NCI-H510A treated with DMSO at 0.1 percent for 48 hours (cell line): Measurements from ENCODE around the gene ADRM1.
A peak's percentile ranks its signal among the peaks of the same experiment; 100 is the strongest.

Experiments used
- DNase-seq: peaks from one replicate; lab custom pipeline; 2025; lab: John Stamatoyannopoulos, UW

ADRM1 gene

GRCh38 chr20:62302341-62303061, at the start of gene ADRM1:
TSS of gene ADRM1 (plus strand) at chr20:62302997. CDS start at chr20:62303569, 572 bp downstream.
- DNase-seq, result peak; percentile 90

- DNase-seq, result no peak
Observed at GRCh38 chr20:62253398-62253797, 49.4 kb upstream of the ADRM1 start.

- no peak for DNase-seq
Observed at GRCh38 chr20:62254021-62254724, 48.6 kb upstream of the ADRM1 start.

- DNase-seq, result no peak
Observed at GRCh38 chr20:62255976-62256375, 46.8 kb upstream of the ADRM1 start.

- no peak for DNase-seq
Observed at GRCh38 chr20:62258499-62259293, 44.1 kb upstream of the ADRM1 start.

- DNase-seq, result no peak
Observed at GRCh38 chr20:62259294-62259565, 43.6 kb upstream of the ADRM1 start.

- DNase-seq, result no peak
Observed at GRCh38 chr20:62262064-62262463, 40.7 kb upstream of the ADRM1 start.

GRCh38 chr20:62263396-62263795, 39.4 kb upstream of the ADRM1 start:
- DNase-seq, result no peak

- DNase-seq, result no peak
Observed at GRCh38 chr20:62265365-62265764, 37.4 kb upstream of the ADRM1 start.

GRCh38 chr20:62266340-62266739, 36.5 kb upstream of the ADRM1 start:
- no peak for DNase-seq

GRCh38 chr20:62266851-62267250, 35.9 kb upstream of the ADRM1 start:
- no peak for DNase-seq

GRCh38 chr20:62267543-62267942, 35.3 kb upstream of the ADRM1 start:
- no peak for DNase-seq

- DNase-seq, result no peak
Observed at GRCh38 chr20:62268228-62268900, 34.4 kb upstream of the ADRM1 start.

GRCh38 chr20:62269378-62269777, 33.4 kb upstream of the ADRM1 start:
- DNase-seq, result no peak

- DNase-seq, result no peak
Observed at GRCh38 chr20:62269871-62270270, 32.9 kb upstream of the ADRM1 start.

- no peak for DNase-seq
Observed at GRCh38 chr20:62272200-62272599, 30.6 kb upstream of the ADRM1 start.

- DNase-seq, result no peak
Observed at GRCh38 chr20:62273416-62273815, 29.4 kb upstream of the ADRM1 start.

- DNase-seq, result no peak
Observed at GRCh38 chr20:62274332-62274950, 28.4 kb upstream of the ADRM1 start.

GRCh38 chr20:62275219-62275618, 27.6 kb upstream of the ADRM1 start:
- DNase-seq, result no peak

GRCh38 chr20:62276439-62276838, 26.4 kb upstream of the ADRM1 start:
- DNase-seq, result no peak

- no peak for DNase-seq
Observed at GRCh38 chr20:62277253-62277652, 25.5 kb upstream of the ADRM1 start.

GRCh38 chr20:62280303-62280702, 22.5 kb upstream of the ADRM1 start:
- no peak for DNase-seq
